NCI-H345 treated with DMSO at 0.1 percent for 48 hours (cell line): ENCODE measurements around the gene LYZL4.
A peak's percentile ranks its signal among the peaks of the same experiment; 100 is the strongest.

Experiments used
- DNase-seq: peaks from one replicate; lab custom pipeline; 2025; ENCODE audit not compliant: unreplicated experiment; lab: John Stamatoyannopoulos, UW

The LYZL4 gene, protein sequence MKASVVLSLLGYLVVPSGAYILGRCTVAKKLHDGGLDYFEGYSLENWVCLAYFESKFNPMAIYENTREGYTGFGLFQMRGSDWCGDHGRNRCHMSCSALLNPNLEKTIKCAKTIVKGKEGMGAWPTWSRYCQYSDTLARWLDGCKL

GRCh38 chr3:42410370-42411131 lies at the start of gene LYZL4:
TSS of gene LYZL4 (minus strand) at chr3:42410610. CDS start at chr3:42407251, 3,359 bp downstream.
- DNase-seq: no peak

DNA sequence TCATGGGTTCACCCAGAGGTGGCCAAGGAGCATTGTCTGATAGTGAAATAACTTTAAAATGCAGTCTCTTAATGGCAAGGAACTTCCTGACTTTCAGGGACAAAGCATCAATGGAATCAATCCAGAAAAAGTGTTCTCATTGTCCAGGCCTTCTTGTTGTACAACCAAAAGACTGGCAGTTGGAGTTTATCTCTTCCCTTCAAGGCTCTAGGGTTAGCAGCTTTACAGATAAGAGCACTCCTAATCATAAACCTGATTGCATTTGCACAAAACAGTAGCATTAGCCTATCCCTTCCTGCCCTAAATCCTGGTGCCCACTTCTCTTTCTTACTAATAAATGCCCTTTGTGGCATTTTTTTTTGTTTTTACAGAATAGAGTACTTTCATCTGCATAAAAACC lies 48.7 kb upstream of the LYZL4 start:
- no peak for DNase-seq

GRCh38 chr3:42456211-42456610 lies 45.8 kb upstream of the LYZL4 start:
- no peak for DNase-seq

DNA sequence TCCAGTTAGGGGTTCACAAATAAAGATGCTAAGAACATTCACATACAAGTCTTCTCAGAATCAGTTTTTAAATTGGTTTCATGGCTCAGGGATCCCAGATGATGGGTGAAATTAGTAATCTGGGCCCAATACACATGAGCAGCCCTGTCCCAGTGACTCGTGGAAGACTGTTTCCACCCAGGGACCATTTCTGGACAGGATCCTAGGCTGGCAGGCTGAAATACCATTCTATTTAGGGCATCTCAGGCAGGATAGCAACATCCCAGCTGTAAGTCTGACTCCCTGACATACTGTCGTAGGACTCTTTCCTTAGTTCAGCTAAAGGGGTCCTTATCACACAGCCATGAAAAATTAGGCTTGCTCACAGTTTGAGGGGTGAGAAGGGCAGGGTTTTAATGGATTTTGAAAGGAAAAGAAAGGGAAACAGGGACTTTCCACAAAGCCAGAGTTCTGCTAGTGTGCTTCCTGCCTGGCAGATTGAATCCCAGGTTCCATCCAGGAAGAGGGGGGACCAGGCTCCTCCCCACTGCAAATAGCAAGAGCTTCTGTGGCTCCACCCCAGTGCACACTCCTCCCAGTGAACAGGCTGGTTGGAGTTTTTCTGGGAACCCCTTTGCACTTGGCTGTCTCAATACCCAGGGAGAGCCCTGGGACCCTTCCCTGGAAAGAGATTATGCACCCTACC lies 41.3 kb upstream of the LYZL4 start:
- DNase-seq: no peak

- DNase-seq: no peak
Observed at GRCh38 chr3:42451116-42451515, 40.7 kb upstream of the LYZL4 start.

- no peak for DNase-seq
Observed at GRCh38 chr3:42450567-42450966, 40.2 kb upstream of the LYZL4 start.

GRCh38 chr3:42447481-42447880 lies 37.1 kb upstream of the LYZL4 start:
- no peak for DNase-seq

- DNase-seq: no peak
Observed at GRCh38 chr3:42446111-42447050, 36.0 kb upstream of the LYZL4 start.

DNA sequence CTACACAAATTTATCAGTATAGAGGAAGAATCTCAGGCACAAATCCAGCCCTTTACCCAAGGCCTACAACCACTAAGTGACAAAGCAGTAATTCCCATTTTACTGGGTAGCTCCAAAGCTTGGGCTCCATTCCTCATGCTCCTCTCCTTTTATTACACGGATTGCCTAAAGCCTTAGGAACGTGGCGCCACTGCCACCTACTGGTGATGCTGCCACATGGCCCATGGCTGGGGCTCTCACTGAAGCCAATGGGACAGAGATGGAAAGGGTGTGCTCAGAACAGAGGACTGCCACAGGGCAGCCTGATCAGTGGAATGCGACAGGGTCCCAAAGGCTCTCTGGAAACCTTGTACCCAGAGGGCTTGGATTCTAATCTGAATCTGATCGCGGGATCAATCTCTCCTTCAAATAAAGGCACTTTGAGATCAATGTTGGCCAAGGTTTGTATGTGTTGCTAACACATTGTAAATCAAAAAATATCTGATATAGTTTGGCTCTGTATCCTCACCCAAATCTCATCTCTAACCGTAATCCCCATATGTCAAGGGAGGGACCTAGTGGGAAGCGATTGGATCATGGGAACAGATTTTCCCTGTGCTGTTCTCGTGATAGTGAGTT lies 33.5 kb upstream of the LYZL4 start:
- DNase-seq: peak; percentile 60

DNA sequence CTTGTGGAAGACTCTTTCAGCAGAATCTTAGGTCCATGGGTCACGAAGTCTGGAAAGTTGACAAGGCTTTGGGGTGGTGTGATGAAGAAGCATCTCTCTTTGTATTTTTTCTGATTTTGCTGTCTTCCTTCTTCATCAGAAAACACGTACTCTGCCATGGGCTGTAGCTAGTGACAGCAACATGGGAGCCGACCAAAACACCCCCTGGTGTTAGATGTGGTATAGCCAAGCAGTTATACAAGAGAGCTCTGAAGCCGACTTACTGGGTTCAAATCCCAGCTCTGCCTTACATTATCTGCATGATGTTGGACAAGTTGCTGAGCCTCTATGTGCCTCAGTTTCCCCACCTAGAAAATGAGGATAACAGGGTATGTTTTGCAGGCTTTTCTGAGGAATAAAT lies 32.9 kb upstream of the LYZL4 start:
- DNase-seq: no peak

- no peak for DNase-seq
Observed at GRCh38 chr3:42442640-42443039, 32.2 kb upstream of the LYZL4 start.

- peak; percentile 20 for DNase-seq
Observed at GRCh38 chr3:42441791-42442190, 31.4 kb upstream of the LYZL4 start.

- no peak for DNase-seq
Observed at GRCh38 chr3:42440924-42441323, 30.5 kb upstream of the LYZL4 start.

- peak; percentile 59 for DNase-seq
Observed at GRCh38 chr3:42439261-42440115, 29.1 kb upstream of the LYZL4 start.

GRCh38 chr3:42438758-42439157 lies 28.3 kb upstream of the LYZL4 start:
- DNase-seq: no peak

DNA sequence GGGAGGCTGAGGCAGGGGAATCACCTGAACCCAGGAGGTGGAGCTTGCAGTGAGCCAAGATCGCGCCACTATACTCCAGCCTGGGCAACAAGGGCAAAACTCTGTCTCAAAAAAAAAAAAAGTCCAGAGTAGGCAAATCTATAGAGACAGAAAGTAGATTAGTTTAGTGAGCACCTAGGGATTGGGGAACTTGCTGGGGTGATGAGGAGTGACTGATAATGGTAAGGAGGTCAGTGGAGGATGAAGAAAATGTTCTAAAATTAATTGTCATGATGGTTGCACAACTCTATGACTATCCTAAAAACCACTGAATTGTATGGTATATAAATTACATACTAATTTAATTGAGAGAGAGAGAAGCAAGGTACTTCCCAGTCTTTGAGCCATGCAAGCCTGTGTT lies 27.8 kb upstream of the LYZL4 start:
- no peak for DNase-seq

DNA sequence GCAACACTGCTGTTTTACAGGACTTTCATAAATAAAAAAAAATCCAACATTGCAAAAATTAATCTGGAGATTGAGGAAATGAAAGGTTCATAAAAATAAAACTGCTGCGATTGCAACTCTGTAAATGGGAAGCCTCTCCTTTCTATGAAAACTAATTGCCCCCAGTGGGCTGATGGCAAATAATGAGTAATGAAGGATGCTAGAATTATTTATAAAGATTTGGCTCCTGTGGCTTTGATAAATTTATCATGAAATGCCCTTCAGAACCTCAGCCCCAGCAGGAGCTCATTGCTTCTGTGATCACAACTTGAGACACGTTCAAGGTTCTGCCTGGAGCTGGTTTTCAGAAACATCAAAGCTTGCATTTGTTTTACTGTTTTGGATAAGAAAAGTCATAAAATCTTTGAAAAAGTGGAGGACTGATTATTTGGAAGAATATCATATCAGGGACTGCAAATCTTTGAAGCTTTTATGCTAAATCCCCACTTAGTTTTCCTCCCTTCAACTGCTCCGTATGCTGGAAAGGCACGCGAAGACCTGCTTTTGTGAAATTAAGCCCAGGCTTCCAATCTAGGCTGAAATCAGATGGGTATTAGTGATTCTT lies 24.5 kb upstream of the LYZL4 start:
- DNase-seq: no peak

- DNase-seq: no peak
Observed at GRCh38 chr3:42432485-42432884, 22.1 kb upstream of the LYZL4 start.

- DNase-seq: no peak
Observed at GRCh38 chr3:42430781-42431532, 20.5 kb upstream of the LYZL4 start.
